Right lobe of liver (tissue), 6 donors: ENCODE results near the gene PNLDC1. TPM values are rescaled to one million over a fixed set of nuclear protein-coding genes. Genes with fewer than 3 reads are reported as not detected.

ENCODE experiments used
- ATAC-seq, 4 donors: fragments of 200-7000 bp; cut with Tn5 transposase; one replicate each; pipeline ENCODE4 v1.9.1; 2020; ENCODE audit warnings: mild to moderate bottlenecking in 4 of 4, moderate library complexity in 4 of 4
- DNase-seq, 3 donors: peaks; one replicate each; pipeline ENCODE4 v3.0.0-alpha.2; 2020
- H3K27ac ChIP-seq, 3 donors: fragments of 200-600 bp; one replicate each; pipeline ENCODE4 v1.8.0; 2022
- H3K27me3 ChIP-seq, 2 donors: fragments of 200-600 bp; one replicate each; pipeline ENCODE4 v1.8.0; 2022
- H3K36me3 ChIP-seq, 4 donors: fragments of 200-600 bp; sonication (generic) in 1 of 4; one replicate each; pipeline versions ENCODE4 v1.5.1 to v1.8.0; 2017 to 2022; ENCODE audit warnings: control low read depth in 1 of 4
- H3K4me1 ChIP-seq, 4 donors: fragments of 200-600 bp; sonication (generic) in 1 of 4; one replicate each; pipeline versions ENCODE4 v1.5.1 to v1.8.0; 2017 to 2022; ENCODE audit warnings: control low read depth in 1 of 4
- H3K4me3 ChIP-seq, 3 donors: fragments of 200-600 bp; one replicate each; pipeline ENCODE4 v1.8.0; 2022
- H3K9me3 ChIP-seq, 4 donors: fragments of 200-600 bp; sonication (generic) in 1 of 4; one replicate each; pipeline versions ENCODE4 v1.5.1 to v1.8.0; 2017 to 2022; ENCODE audit warnings: control low read depth in 1 of 4
- POLR2A ChIP-seq: fragments of 450-650 bp; IDR thresholded peaks from one replicate; pipeline ENCODE4 v1.6.1; 2017; ENCODE audit warnings: antibody characterized with exemption, mild to moderate bottlenecking
- WGBS: methylation state at CpG from one replicate; pipeline ENCODE4 v1.1.6; 2018; ENCODE audit warnings: low coverage, low lambda C conversion rate; ENCODE audit not compliant: insufficient coverage; ENCODE audit errors: missing lambda C conversion rate; 5-methylcytosine and 5-hydroxymethylcytosine counted together
- intact Hi-C, 2 donors: fragments of 100-400 bp; cut with DNase I; formaldehyde crosslinking; loops; one replicate each; pipeline versions ENCODE4 v1.11.2 to v1.14.1; 2022
- total RNA-seq, 6 experiments: library from RNA; depleted of rRNA in 2 of 6; stranded (reverse); fragments of >200 nt in 2 of 6; fragmentation: NEBNext Ultra II Directional in 3 of 6; extraction: Animal tissue kit (Norgen Biotek cat#: 25700) in 3 of 6; gene quantifications; one replicate each; pipeline versions ENCODE4 v1.1.0 to v1.2.4, GENCODE V29; 2016 to 2023
- TF ChIP-seq, protein P1 (sequence below), 4 donors: fragments of 200-600 bp in 3 of 4; fragments of 450-650 bp in 1 of 4; IDR thresholded peaks; one replicate each; pipeline versions ENCODE4 v1.5.1 to v1.8.0; 2016 to 2022; ENCODE audit warnings: antibody characterized with exemption in 4 of 4, mild to moderate bottlenecking in 2 of 4
- donor health status: DM: no; HTN: yes; CAD: no.
- donor health status: DM: no; HTN: no; CAD: no.
- donor health status: DM: no; HTN: no; CAD: no.
- donor health status: DM: no; HTN: yes; CAD: no.
- donor health status: DM: no; HTN: yes; CAD: no.

Gene PNLDC1
- total RNA-seq, 6 experiments from 2014 or later = 0.15 TPM; not detected in 5

DNA sequence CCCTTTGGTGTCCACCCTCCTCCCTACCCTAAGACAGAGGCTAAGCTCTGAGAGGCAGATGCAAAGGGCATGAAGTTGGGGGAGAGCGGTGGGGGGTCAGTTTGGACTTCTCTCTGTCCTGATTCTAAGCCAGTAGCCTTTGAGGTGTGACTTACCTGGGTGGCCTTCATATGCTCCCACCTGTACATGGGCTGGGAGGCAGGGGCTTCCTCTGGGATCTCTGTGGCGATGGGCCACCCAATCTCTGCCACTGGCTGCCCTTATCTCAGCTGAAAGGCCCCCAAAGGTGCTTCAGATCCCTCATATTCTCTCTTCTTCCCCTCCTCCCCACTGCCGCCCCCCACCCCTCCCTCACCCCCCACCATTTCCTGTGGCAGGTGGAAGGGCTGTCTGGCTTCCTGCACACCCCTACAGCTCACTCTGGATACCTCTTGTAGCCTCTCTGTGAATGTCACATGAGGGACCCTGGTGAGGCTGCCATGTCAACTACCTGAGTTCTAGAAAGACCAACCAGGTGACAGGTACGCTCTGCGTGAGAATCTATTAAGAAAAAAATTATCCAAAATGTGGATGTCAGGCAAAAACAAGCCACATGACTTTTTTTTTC is 34.0 kb downstream of the PNLDC1 start:
- H3K27ac ChIP-seq = no peak overlapping the region
- WGBS = 87% methylated on average over 4 of the region's 5 CpGs
- no peaks in the 10 kb centered on the region for H3K36me3 ChIP-seq
- no peaks in the 10 kb centered on the region for H3K4me1 ChIP-seq
- no peak for ATAC-seq
- no peak overlapping the region for H3K4me3 ChIP-seq
- TF ChIP-seq POLR2A = no peak
- TF ChIP-seq, protein P1, sequence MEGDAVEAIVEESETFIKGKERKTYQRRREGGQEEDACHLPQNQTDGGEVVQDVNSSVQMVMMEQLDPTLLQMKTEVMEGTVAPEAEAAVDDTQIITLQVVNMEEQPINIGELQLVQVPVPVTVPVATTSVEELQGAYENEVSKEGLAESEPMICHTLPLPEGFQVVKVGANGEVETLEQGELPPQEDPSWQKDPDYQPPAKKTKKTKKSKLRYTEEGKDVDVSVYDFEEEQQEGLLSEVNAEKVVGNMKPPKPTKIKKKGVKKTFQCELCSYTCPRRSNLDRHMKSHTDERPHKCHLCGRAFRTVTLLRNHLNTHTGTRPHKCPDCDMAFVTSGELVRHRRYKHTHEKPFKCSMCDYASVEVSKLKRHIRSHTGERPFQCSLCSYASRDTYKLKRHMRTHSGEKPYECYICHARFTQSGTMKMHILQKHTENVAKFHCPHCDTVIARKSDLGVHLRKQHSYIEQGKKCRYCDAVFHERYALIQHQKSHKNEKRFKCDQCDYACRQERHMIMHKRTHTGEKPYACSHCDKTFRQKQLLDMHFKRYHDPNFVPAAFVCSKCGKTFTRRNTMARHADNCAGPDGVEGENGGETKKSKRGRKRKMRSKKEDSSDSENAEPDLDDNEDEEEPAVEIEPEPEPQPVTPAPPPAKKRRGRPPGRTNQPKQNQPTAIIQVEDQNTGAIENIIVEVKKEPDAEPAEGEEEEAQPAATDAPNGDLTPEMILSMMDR (IDR thresholded peaks at IDR 0.05) = no peak
- H3K27me3 ChIP-seq = no peaks in the 10 kb centered on the region
- H3K9me3 ChIP-seq = no peaks in the 10 kb centered on the region
- intact Hi-C loops = no loop called here
- DNase-seq = no peak

DNA sequence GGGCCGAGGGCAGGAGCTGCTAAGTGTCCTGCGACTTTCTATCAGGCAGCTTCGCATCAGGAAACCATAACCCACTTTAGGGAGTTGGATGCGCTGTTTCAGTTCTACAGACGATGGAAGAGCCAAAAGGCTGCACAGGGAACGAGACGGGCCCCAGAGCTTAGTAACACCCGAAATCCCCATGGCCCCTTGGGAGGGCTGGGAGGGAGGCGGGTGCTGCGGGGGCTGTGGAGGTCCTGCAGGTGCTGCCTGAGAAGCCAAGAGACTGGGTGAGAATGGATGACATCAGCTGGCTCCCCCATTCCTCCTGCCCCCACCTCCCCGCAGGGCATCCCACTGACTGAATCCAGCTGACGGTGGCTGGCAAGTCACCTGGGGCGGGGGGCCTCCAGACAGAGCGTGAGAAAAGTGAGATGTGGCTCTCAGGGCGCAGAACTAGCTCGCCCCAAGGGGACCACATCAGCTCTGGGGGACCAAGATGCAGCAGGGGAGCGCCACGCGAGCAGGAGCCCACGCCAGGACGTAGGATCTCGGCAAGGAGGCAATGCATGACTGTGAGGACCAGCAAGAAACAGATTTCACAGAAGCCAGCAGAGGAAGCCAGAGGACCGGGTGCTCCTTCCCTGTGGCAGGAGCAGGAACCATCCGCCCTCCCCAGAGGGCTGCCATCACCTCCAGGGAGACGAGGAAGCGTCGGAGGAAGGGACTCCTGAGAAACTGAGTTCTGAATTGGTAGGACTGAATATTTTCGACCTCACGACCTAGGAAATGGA is 36.8 kb downstream of the PNLDC1 start:
- ATAC-seq = no peak
- 74% methylated on average over 10 of the region's 29 CpGs for WGBS
- no peaks in the 10 kb centered on the region for H3K36me3 ChIP-seq
- TF ChIP-seq POLR2A = no peak
- TF ChIP-seq, protein P1 (IDR thresholded peaks at IDR 0.05) = no peak
- no peaks in the 10 kb centered on the region for H3K4me1 ChIP-seq
- intact Hi-C loops = no loop called here
- no peak for DNase-seq
- H3K4me3 ChIP-seq = no peak overlapping the region
- H3K9me3 ChIP-seq = no peaks in the 10 kb centered on the region
- H3K27ac ChIP-seq = no peak overlapping the region
- no peaks in the 10 kb centered on the region for H3K27me3 ChIP-seq

DNA sequence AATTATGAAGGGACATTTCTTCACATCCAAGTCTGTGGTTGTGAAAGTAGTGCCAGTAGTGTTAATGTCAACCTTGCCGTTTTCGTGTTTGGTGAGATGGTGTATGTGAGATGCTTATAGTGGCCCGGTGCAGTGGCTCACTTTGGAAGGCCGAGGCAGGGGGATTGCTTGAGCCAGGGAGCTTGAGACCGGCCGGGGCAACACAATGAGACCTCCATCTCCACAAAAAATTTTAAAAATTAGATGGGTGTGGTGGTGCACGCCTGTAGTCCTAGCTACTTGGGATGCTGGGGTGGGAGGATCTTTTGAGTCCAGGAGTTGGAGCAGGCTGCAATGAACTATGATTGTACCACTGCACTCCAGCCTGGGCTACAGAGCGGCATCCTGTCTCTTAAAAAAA is 37.4 kb downstream of the PNLDC1 start:
- no peak for DNase-seq
- 66% methylated on average over 8 of the region's 8 CpGs for WGBS
- no peak overlapping the region for H3K4me3 ChIP-seq

DNA sequence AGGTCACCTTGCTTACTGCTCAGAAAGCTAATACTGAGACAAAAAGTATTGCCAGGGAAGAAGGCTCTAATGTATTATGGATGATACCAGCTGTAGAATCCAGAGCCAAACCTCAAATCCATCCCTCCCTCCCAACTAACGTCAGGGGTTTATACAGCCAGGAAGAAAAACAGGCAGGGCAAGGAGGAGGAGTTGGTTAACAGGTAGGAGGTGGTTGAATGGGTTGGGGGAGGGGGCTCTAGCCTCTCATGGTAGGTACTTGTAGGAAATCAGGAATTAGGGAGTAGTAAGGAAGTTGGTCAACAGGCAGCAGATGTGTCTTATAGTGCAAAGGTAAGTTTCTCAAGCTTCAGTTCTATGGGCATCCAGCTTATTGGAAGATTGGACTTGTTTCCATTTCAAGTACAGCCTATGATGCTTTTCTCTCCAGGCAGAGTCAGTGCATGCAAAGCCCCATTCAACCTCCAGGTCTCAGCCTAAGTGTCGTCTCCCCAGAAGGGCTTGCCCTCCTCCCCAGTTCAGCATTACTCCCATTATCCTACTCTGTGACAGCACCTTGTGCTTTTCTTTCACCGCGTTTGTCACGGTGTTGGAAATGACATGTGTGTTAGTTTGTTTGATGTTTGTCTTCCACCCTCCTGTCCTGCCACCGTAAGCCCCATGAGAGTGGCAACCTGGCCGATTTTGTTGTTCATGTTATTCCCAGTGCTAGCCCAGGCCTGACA is 38.1 kb downstream of the PNLDC1 start:
- TF ChIP-seq, protein P1 (IDR thresholded peaks at IDR 0.05) = no peak
- TF ChIP-seq POLR2A = no peak
- Histone ChIP-seq H3K4me1 (no peaks in the 10 kb centered on the region), H3K36me3 (no peaks in the 10 kb centered on the region), H3K27ac (no peak overlapping the region), H3K27me3 (no peaks in the 10 kb centered on the region), H3K9me3 (no peaks in the 10 kb centered on the region), H3K4me3 (no peak overlapping the region)
- 73% methylated on average over 7 of the region's 7 CpGs for WGBS
- intact Hi-C loops = no loop called here
- ATAC-seq = no peak
- DNase-seq = no peak

More for the DNA sequence above, 37.4 kb downstream of the PNLDC1 start:
- no peak overlapping the region for H3K27ac ChIP-seq
- H3K27me3 ChIP-seq = no peaks in the 10 kb centered on the region
- TF ChIP-seq, protein P1 (IDR thresholded peaks at IDR 0.05) = no peak
- no peak for TF ChIP-seq POLR2A
- intact Hi-C loops = no loop called here
- no peaks in the 10 kb centered on the region for H3K4me1 ChIP-seq
- no peaks in the 10 kb centered on the region for H3K36me3 ChIP-seq
- ATAC-seq = no peak
- no peaks in the 10 kb centered on the region for H3K9me3 ChIP-seq
